Heart left ventricle (tissue), 16 donors: ENCODE data around the gene SAV1. TPM values are rescaled to one million over a fixed set of nuclear protein-coding genes. Genes with fewer than 3 reads are reported as not detected.
A peak's percentile ranks its signal among the peaks of the same experiment; 100 is the strongest.

ENCODE experiments used
- ATAC-seq, 4 donors: fragments of 200-7000 bp; cut with Tn5 transposase; one replicate each; pipeline ENCODE4 v1.9.1; 2020 to 2022; ENCODE audit warnings: moderate library complexity in 4 of 4, mild to moderate bottlenecking in 3 of 4, moderate number of reproducible peaks in 1 of 4
- DNase-seq, 5 donors: peaks; one replicate each; pipeline ENCODE4 v3.0.0-alpha.2; 2020
- H3K27ac ChIP-seq, 12 donors: fragments of 200-600 bp; sonication (generic) in 4 of 12; one replicate each; pipeline versions ENCODE4 v1.5.0 to v1.8.0; 2016 to 2022; ENCODE audit warnings: mild to moderate bottlenecking in 2 of 12
- H3K27me3 ChIP-seq, 9 donors: fragments of 200-600 bp; sonication (generic) in 2 of 9; one replicate each; pipeline versions ENCODE4 v1.5.1 to v1.8.0; 2016 to 2022; ENCODE audit warnings: mild to moderate bottlenecking in 3 of 9
- H3K36me3 ChIP-seq, 9 donors: fragments of 200-600 bp; sonication (generic) in 2 of 9; one replicate each; pipeline versions ENCODE4 v1.5.0 to v1.8.0; 2018 to 2022; ENCODE audit warnings: mild to moderate bottlenecking in 2 of 9
- H3K4me1 ChIP-seq, 12 donors: fragments of 200-600 bp; sonication (generic) in 4 of 12; one replicate each; pipeline versions ENCODE4 v1.5.0 to v1.8.0; 2016 to 2022; ENCODE audit warnings: mild to moderate bottlenecking in 3 of 12
- H3K4me3 ChIP-seq, 12 donors: fragments of 200-600 bp; sonication (generic) in 4 of 12; one replicate each; pipeline versions ENCODE4 v1.5.0 to v1.8.0; 2017 to 2022; ENCODE audit warnings: mild to moderate bottlenecking in 9 of 12, moderate library complexity in 4 of 12
- H3K9me3 ChIP-seq, 12 donors: fragments of 200-600 bp; sonication (generic) in 4 of 12; one replicate each; pipeline versions ENCODE4 v1.5.0 to v1.8.0; 2016 to 2022; ENCODE audit warnings: mild to moderate bottlenecking in 1 of 12
- POLR2A ChIP-seq, 2 donors: fragments of 450-650 bp; IDR thresholded peaks; one replicate each; pipeline ENCODE4 v1.6.1; 2017; ENCODE audit warnings: antibody characterized with exemption in 2 of 2, mild to moderate bottlenecking in 2 of 2, moderate library complexity in 2 of 2
- WGBS, 4 donors: extraction: QIAGEN DNeasy Blood & Tissue Kit in 2 of 4; methylation state at CpG; one replicate each; pipeline versions ENCODE4 v1.1.5 to v1.1.7; 2013 to 2018; 5-methylcytosine and 5-hydroxymethylcytosine counted together
- intact Hi-C, 10 donors: fragments of 100-400 bp; cut with DNase I; formaldehyde crosslinking; loops; one replicate each; pipeline versions ENCODE4 v1.11.1 to v1.14.2; 2022
- polyA plus RNA-seq, 2 donors: library from polyadenylated mRNA; stranded (reverse); fragments of 200-250 nt; gene quantifications; one replicate each; pipeline ENCODE4 v1.2.3, GENCODE V29; 2013
- total RNA-seq, 9 donors: library from RNA; depleted of rRNA in 2 of 9; stranded (reverse); fragments of >200 nt in 2 of 9; fragmentation: NEBNext Ultra II Directional in 3 of 9; extraction: Animal tissue kit (Norgen Biotek cat#: 25700) in 3 of 9; gene quantifications; one replicate each; pipeline versions ENCODE4 v1.1.0 to v1.2.4, GENCODE V29; 2016 to 2023
- TF ChIP-seq, protein P1 (sequence below), 12 donors: fragments of 200-600 bp; sonication (generic) in 4 of 12; IDR thresholded peaks; one replicate each; pipeline versions ENCODE4 v1.5.0 to v1.8.0; 2018 to 2022; ENCODE audit warnings: antibody characterized with exemption in 12 of 12, mild to moderate bottlenecking in 5 of 12
- donor health status: ischemic (EF 13 %, LVEDD 7.1; RV severe dilation, severe dysfunction).
- donor health status: healthy with polysubstance abuse.
- donor health status: DM: no; HTN: yes; CAD: no.
- donor health status: DM: no; HTN: no; CAD: no.
- donor health status: ischemic (EF 25% LVEDD 6.9; RV normal size, moderate dysfunction).
- donor health status: ischemic (EF 25% LVEDD 5.7; RV mildly dilated, moderate dysfunction).
- donor health status: healthy.
- donor health status: DM: yes; HTN: yes; CAD: no.
- donor health status: ischemic (EF 35%, LVEDD 5.7; RV mildly dilated, moderate dysfunction).
- donor health status: nonischemic (EF 11% LVEDD 7.7; RV severe dilation, severe dysfunction).
- donor health status: DM: yes; HTN: yes; CAD: no.
- donor health status: PGD.
- donor health status: ischemic (EF 29% LVEDD 5.4; RV normal size, mild dysfunction).
- donor health status: nonischemic (EF 23%, LVEDD 6.1; RV moderate dilation, normal function).

Gene SAV1
- total and polyA plus RNA-seq, 11 donors: 15.2 to 35.3 (median 24.7) TPM

- H3K4me1 ChIP-seq: peaks cover 0 to 5% (median 0%) of the 10 kb centered on the region in 12 donors
- intact Hi-C loops: loop anchor here (2.0 to 10.0 kb wide), 7 partner anchors 89 to 261 kb away; no protein-coding TSS in a partner anchor
- no peak overlapping the region for H3K4me3 ChIP-seq
- TF ChIP-seq POLR2A (IDR thresholded peaks at IDR 0.05): no peak
- TF ChIP-seq, protein P1, sequence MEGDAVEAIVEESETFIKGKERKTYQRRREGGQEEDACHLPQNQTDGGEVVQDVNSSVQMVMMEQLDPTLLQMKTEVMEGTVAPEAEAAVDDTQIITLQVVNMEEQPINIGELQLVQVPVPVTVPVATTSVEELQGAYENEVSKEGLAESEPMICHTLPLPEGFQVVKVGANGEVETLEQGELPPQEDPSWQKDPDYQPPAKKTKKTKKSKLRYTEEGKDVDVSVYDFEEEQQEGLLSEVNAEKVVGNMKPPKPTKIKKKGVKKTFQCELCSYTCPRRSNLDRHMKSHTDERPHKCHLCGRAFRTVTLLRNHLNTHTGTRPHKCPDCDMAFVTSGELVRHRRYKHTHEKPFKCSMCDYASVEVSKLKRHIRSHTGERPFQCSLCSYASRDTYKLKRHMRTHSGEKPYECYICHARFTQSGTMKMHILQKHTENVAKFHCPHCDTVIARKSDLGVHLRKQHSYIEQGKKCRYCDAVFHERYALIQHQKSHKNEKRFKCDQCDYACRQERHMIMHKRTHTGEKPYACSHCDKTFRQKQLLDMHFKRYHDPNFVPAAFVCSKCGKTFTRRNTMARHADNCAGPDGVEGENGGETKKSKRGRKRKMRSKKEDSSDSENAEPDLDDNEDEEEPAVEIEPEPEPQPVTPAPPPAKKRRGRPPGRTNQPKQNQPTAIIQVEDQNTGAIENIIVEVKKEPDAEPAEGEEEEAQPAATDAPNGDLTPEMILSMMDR (IDR thresholded peaks at IDR 0.05): no peak
- no peaks in the 10 kb centered on the region for H3K27me3 ChIP-seq
- WGBS, 4 donors: 61 to 65% (median 64%) methylated on average over 2 of the region's 2 CpGs
- peaks cover 0 to 7% (median 0%) of the 10 kb centered on the region in 12 donors for H3K9me3 ChIP-seq
- no peak overlapping the region for H3K27ac ChIP-seq
- DNase-seq: no peak
- ATAC-seq: no peak
- H3K36me3 ChIP-seq: no peaks in the 10 kb centered on the region
These were observed 64.5 kb downstream of the SAV1 start for GRCh38 chr14:50603565-50603964.

GRCh38 chr14:50602035-50602434 is 66.1 kb downstream of the SAV1 start:
- Histone ChIP-seq H3K27ac (no peak overlapping the region), H3K36me3 (no peaks in the 10 kb centered on the region), H3K27me3 (no peaks in the 10 kb centered on the region), H3K9me3 (no peaks in the 10 kb centered on the region), H3K4me1 (peaks cover 0 to 5% (median 0%) of the 10 kb centered on the region in 12 donors), H3K4me3 (no peak overlapping the region)
- 80 to 83% (median 82%) methylated on average over 3 of the region's 3 CpGs for WGBS, 4 donors
- intact Hi-C loops: loop anchor here (2.0 to 10.0 kb wide), 7 partner anchors 90 to 263 kb away; no protein-coding TSS in a partner anchor
- no peak for ATAC-seq
- DNase-seq: no peak
- no peak for TF ChIP-seq POLR2A (IDR thresholded peaks at IDR 0.05)
- TF ChIP-seq, protein P1 (IDR thresholded peaks at IDR 0.05): no peak

DNA sequence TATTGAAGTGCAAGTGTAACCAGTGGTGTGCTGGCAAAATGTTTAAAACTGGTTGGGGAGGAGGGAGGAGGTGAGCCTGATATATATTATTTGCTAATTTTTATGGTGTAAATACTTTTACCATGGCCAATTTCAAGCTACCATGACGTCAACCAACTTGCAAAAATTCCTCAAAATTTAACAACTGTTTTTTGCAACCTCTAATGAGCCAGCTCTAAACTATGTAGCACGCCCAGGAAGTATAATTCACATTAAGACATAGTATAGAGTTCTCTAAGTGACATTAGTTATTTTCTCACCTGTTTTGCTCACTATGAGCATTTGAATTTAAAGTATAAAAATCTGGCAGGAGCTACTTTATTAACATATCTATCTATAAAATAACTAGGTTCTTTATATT is 66.7 kb downstream of the SAV1 start:
- Histone ChIP-seq H3K4me3 (no peak overlapping the region), H3K9me3 (no peaks in the 10 kb centered on the region), H3K36me3 (no peaks in the 10 kb centered on the region), H3K27me3 (no peaks in the 10 kb centered on the region), H3K27ac (no peak overlapping the region), H3K4me1 (peaks cover 0 to 5% (median 0%) of the 10 kb centered on the region in 12 donors)
- TF ChIP-seq POLR2A (IDR thresholded peaks at IDR 0.05): no peak
- TF ChIP-seq, protein P1 (IDR thresholded peaks at IDR 0.05): no peak
- ATAC-seq (no peak), DNase-seq (no peak)
- WGBS, 4 donors: 89 to 92% (median 91%) methylated on average over 2 of the region's 2 CpGs
- intact Hi-C loops: loop anchor here (2.0 to 10.0 kb wide), 7 partner anchors 91 to 263 kb away; no protein-coding TSS in a partner anchor

GRCh38 chr14:50600849-50601248 is 67.3 kb downstream of the SAV1 start:
- Histone ChIP-seq H3K4me3 (peak overlapping the region in 1 of 12 donors; percentile 1), H3K27ac (no peak overlapping the region), H3K27me3 (no peaks in the 10 kb centered on the region), H3K36me3 (no peaks in the 10 kb centered on the region), H3K9me3 (no peaks in the 10 kb centered on the region), H3K4me1 (peaks cover 0 to 3% (median 0%) of the 10 kb centered on the region in 12 donors)
- DNase-seq (no peak), ATAC-seq (peak in 2 of 4 donors; percentile 41 to 63)
- WGBS, 4 donors: 73 to 87% (median 80%) methylated on average over 5 of the region's 5 CpGs
- intact Hi-C loops: loop anchor here (2.0 to 10.0 kb wide), 7 partner anchors 91 to 264 kb away; no protein-coding TSS in a partner anchor
- no peak for TF ChIP-seq POLR2A (IDR thresholded peaks at IDR 0.05)
- TF ChIP-seq, protein P1 (IDR thresholded peaks at IDR 0.05): no peak
